PFSK-1 (cell line): ENCODE data around the gene PSTK.
A peak's percentile ranks its signal among the peaks of the same experiment; 100 is the strongest.

ENCODE experiments used
- FOXP2 ChIP-seq: optimal IDR thresholded peaks from 2 replicates; pipeline ENCODE3; 2011; ENCODE audit warnings: borderline replicate concordance, control low read depth, inconsistent platforms; ENCODE audit not compliant: insufficient read depth; ENCODE audit errors: extremely low read length, extremely low read depth
- POLR2AphosphoS5 ChIP-seq: IDR thresholded peaks from 2 replicates; pipeline ENCODE4 v1.6.1; 2012; ENCODE audit warnings: low read depth, mild to moderate bottlenecking, control low read depth, low read length, moderate library complexity
- SIN3A ChIP-seq: IDR thresholded peaks from 2 replicates; pipeline ENCODE4 v1.6.1; 2012; ENCODE audit warnings: mild to moderate bottlenecking, low read length, moderate library complexity, borderline replicate concordance; ENCODE audit not compliant: insufficient read depth
- TAF1 ChIP-seq: IDR thresholded peaks from 2 replicates; pipeline ENCODE4 v1.6.1; 2012; ENCODE audit warnings: low read length, control low read depth, borderline replicate concordance; ENCODE audit not compliant: insufficient read depth
- TF ChIP-seq, protein P1 (sequence below), 2 experiments: IDR thresholded peaks; 2 replicates each; pipeline versions ENCODE4 v1.6.1 to v1.8.0; 2011 to 2012; ENCODE audit warnings: low read depth in 2 of 2, low read length in 2 of 2, control low read depth in 1 of 2, inconsistent platforms in 1 of 2, mild to moderate bottlenecking in 1 of 2, moderate library complexity in 1 of 2; ENCODE audit not compliant: insufficient read depth in 1 of 2

PSTK gene

DNA sequence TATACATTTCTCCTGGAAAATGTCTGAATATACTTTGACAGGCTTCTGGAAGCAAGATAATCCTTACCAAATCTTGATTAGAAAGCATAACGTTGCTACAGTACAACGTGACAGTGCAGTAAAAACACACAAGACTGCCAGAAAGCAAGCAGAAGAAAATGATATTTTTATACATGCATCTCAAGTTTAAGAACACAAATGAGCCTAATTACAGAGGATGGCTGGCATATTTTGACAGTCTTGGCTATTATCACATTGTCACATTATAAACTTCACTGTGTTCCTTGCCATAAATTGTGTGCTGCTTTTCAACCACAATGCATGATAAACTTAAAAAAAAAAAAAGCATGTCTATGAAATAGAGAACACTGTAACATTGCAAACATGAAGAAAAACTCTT lies 24.1 kb downstream of the PSTK start:
- TF ChIP-seq, protein P1, sequence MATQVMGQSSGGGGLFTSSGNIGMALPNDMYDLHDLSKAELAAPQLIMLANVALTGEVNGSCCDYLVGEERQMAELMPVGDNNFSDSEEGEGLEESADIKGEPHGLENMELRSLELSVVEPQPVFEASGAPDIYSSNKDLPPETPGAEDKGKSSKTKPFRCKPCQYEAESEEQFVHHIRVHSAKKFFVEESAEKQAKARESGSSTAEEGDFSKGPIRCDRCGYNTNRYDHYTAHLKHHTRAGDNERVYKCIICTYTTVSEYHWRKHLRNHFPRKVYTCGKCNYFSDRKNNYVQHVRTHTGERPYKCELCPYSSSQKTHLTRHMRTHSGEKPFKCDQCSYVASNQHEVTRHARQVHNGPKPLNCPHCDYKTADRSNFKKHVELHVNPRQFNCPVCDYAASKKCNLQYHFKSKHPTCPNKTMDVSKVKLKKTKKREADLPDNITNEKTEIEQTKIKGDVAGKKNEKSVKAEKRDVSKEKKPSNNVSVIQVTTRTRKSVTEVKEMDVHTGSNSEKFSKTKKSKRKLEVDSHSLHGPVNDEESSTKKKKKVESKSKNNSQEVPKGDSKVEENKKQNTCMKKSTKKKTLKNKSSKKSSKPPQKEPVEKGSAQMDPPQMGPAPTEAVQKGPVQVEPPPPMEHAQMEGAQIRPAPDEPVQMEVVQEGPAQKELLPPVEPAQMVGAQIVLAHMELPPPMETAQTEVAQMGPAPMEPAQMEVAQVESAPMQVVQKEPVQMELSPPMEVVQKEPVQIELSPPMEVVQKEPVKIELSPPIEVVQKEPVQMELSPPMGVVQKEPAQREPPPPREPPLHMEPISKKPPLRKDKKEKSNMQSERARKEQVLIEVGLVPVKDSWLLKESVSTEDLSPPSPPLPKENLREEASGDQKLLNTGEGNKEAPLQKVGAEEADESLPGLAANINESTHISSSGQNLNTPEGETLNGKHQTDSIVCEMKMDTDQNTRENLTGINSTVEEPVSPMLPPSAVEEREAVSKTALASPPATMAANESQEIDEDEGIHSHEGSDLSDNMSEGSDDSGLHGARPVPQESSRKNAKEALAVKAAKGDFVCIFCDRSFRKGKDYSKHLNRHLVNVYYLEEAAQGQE (IDR thresholded peaks at IDR 0.05; ENCODE audit: insufficient read depth in 1 of 2, low read depth in 2 of 2, low read length in 2 of 2), result no peak
- TF ChIP-seq POLR2AphosphoS5 (no peak), SIN3A (no peak), TAF1 (no peak), FOXP2 (no peak)

- TF ChIP-seq POLR2AphosphoS5 (no peak), TAF1 (no peak), FOXP2 (no peak), SIN3A (no peak)
- TF ChIP-seq, protein P1 (IDR thresholded peaks at IDR 0.05; ENCODE audit: insufficient read depth in 1 of 2, low read depth in 2 of 2, low read length in 2 of 2), result no peak
Measured at GRCh38 chr10:123007558-123008354, 27.6 kb downstream of the PSTK start.

DNA sequence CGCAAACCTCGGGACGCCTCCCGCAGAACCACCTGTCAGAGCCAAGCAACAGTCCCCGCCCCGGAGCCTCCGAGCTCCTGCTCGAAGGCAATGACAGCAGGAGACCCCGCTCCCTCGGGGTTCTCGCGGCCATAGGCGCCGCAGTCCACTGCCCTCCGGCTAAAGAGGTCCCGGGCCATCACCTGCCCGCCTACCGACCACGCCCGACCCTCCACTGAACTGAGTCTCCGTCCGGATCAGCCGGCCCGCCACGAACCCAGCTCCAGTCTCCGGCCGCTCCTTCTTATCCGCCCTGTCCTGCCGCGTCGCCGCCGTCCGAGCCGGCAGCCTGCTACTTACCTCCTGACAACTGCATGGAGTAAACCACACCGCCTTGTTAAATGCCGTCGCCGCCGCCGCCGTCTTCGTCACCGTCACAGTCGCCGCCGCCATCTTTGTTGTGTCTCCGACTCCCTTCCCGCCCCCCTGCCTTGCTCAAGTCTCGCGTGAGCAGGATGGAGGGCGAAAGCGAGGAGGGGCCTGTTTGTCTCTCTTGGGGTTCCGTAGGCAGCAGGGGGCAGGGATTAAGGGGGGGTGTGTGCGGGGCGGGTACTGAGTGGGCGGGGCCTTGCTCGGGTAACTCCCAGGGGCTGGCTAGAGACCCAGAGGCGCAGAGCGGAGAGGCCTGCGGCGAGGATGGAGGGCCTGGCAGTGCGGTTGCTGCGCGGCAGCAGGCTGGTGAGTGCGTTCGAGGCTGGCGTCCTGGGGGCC lies 28.3 kb downstream of the PSTK start, which contains the start of the genes ACADSB and IKZF5:
TSS of gene ACADSB (plus strand) at position 652 of the 750 bp plus-strand sequence. CDS start at position 676, 24 bp downstream.
TSS of gene IKZF5 (minus strand) at position 441 of the 750 bp plus-strand sequence. CDS start 10,170 bp downstream, outside the sequence.
- TF ChIP-seq, protein P1 (IDR thresholded peaks at IDR 0.05; ENCODE audit: insufficient read depth in 1 of 2, low read depth in 2 of 2, low read length in 2 of 2), result no peak
- TF ChIP-seq FOXP2 (peak; percentile 84), SIN3A (0 out of 2 replicates have a peak, but pooled peaks have one; percentile 64), TAF1 (peak; percentile 76; the same call in 1 of the 2 replicates), POLR2AphosphoS5 (peak; percentile 64; the same call in 1 of the 2 replicates)

- TF ChIP-seq, protein P1 (IDR thresholded peaks at IDR 0.05; ENCODE audit: insufficient read depth in 1 of 2, low read depth in 2 of 2, low read length in 2 of 2), result no peak
- TF ChIP-seq SIN3A, result no peak
- no peak for TF ChIP-seq POLR2AphosphoS5
- TF ChIP-seq FOXP2, result no peak
- no peak for TF ChIP-seq TAF1
Measured at GRCh38 chr10:123009105-123009820, 29.1 kb downstream of the PSTK start.
